ENCODE measurements around the gene HIVEP3. TPM values are rescaled to one million over a fixed set of nuclear protein-coding genes. Genes with fewer than 3 reads are reported as not detected.

Gene HIVEP3
- total RNA-seq, 6 experiments from 2014 or later = 1.4 to 3.9 (median 2.2) TPM

DNA sequence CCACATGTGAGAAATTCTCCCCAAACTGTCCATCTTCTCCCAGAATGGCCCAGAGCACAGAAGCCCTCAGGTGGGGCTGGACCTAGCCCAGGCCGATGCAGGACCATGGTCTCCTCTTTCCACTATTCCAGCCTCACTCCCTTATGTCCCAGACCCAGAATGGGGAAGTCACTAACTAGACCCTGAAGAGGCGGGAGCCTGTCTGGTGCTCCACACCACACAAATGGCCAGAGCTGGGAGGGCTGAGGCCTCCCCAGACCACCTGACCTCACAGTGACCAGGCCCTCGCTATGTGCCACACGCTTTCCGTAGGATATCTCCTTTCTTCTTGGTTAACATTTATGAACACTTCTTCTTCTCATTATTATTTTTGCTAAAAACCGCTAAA lies 379.3 kb downstream of the HIVEP3 start:
- Histone ChIP-seq H3K9me3 (no peaks in the 10 kb centered on the region), H3K27me3 (no peaks in the 10 kb centered on the region), H3K27ac (no peak overlapping the region), H3K4me1 (no peaks in the 10 kb centered on the region), H3K36me3 (no peaks in the 10 kb centered on the region), H3K4me3 (no peak overlapping the region)
- ATAC-seq = no peak
- TF ChIP-seq POLR2A (IDR thresholded peaks at IDR 0.05) (no peak), CTCF (IDR thresholded peaks at IDR 0.05) (no peak)
- 87% methylated on average over 4 of the region's 6 CpGs for WGBS (ENCODE audit: insufficient coverage, low coverage, low lambda C conversion rate, missing lambda C conversion rate)
- peak in 1 of 3 donors; percentile 18 for DNase-seq
- intact Hi-C loops (cut with DNase I) = no loop called here

GRCh38 chr1:41538741-41539417 lies 379.8 kb downstream of the HIVEP3 start:
- no peak for TF ChIP-seq CTCF (IDR thresholded peaks at IDR 0.05)
- no peak for TF ChIP-seq POLR2A (IDR thresholded peaks at IDR 0.05)
- Histone ChIP-seq H3K36me3 (no peaks in the 10 kb centered on the region), H3K4me3 (no peak overlapping the region), H3K9me3 (no peaks in the 10 kb centered on the region), H3K27me3 (no peaks in the 10 kb centered on the region), H3K4me1 (no peaks in the 10 kb centered on the region), H3K27ac (no peak overlapping the region)
- intact Hi-C loops (cut with DNase I) = no loop called here
- DNase-seq (peak in 1 of 3 donors; percentile 24), ATAC-seq (no peak)
- 82% methylated on average over 3 of the region's 9 CpGs for WGBS (ENCODE audit: insufficient coverage, low coverage, low lambda C conversion rate, missing lambda C conversion rate)

DNA sequence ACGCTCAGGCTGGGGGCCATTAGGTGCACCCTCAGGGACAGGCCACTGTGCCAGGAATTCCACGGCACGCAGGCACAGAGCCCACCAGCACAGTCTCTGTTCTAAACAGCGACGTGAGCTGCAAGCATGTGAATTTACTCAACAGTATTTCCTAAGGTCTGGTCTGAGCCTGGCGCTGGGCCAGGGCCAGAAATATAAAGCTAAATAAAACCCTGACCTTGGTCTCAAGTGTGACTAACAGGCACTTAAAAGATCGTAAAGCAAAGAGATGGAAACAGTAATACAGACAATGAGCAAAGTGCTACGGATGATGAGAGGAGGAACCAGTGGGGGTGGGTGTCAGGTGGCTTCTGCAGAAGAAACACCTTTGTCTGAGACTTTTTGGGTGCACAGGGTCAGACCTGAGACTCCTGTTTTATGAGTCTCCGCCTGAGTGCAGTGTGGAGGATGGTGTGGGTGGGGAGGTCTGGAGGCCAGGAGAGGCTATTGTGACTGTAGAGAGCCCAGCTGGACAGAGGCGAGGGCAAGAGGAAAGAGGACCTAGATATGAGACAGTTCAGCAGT lies 380.9 kb downstream of the HIVEP3 start:
- Histone ChIP-seq H3K27me3 (no peaks in the 10 kb centered on the region), H3K36me3 (no peaks in the 10 kb centered on the region), H3K4me1 (no peaks in the 10 kb centered on the region), H3K9me3 (no peaks in the 10 kb centered on the region), H3K4me3 (no peak overlapping the region), H3K27ac (no peak overlapping the region)
- DNase-seq (peak in 2 of 3 donors; percentile 33 to 37), ATAC-seq (no peak)
- intact Hi-C loops (cut with DNase I) = no loop called here
- WGBS (ENCODE audit: insufficient coverage, low coverage, low lambda C conversion rate, missing lambda C conversion rate) = 72% methylated on average over 9 of the region's 10 CpGs
- no peak for TF ChIP-seq CTCF (IDR thresholded peaks at IDR 0.05)
- no peak for TF ChIP-seq POLR2A (IDR thresholded peaks at IDR 0.05)

DNA sequence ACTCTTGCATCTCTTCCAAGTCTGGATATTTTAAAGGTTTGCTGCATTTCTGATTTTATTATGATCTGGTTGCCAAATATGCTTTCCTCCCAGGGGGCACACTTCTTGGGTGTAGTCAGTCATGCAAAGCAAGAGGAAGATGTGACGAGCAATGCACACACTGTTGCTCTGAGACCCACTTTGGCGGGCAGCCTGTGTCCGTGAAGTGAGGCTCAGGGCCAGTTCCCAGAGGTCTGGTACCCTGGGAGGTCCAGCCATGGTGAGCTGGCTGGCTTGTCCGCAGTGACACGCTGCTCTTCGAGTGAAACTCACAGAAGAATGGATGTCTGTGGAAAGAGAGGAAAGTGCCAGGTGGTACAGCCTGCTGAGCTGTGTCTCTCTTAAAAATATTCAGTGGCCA lies 381.5 kb downstream of the HIVEP3 start:
- Histone ChIP-seq H3K27me3 (no peaks in the 10 kb centered on the region), H3K4me3 (no peak overlapping the region), H3K36me3 (no peaks in the 10 kb centered on the region), H3K27ac (no peak overlapping the region), H3K9me3 (no peaks in the 10 kb centered on the region), H3K4me1 (no peaks in the 10 kb centered on the region)
- DNase-seq (peak in 1 of 3 donors; percentile 27), ATAC-seq (no peak)
- intact Hi-C loops (cut with DNase I) = no loop called here
- WGBS (ENCODE audit: insufficient coverage, low coverage, low lambda C conversion rate, missing lambda C conversion rate) = 79% methylated on average over 6 of the region's 6 CpGs
- TF ChIP-seq CTCF (IDR thresholded peaks at IDR 0.05) = no peak
- TF ChIP-seq POLR2A (IDR thresholded peaks at IDR 0.05) = no peak

Data from right lobe of liver (tissue), 6 donors.